ENCODE results near the gene XRCC4. TPM values are rescaled to one million over a fixed set of nuclear protein-coding genes. Genes with fewer than 3 reads are reported as not detected.

XRCC4 gene
- total RNA-seq, 1 donor: 8.0 TPM

DNA sequence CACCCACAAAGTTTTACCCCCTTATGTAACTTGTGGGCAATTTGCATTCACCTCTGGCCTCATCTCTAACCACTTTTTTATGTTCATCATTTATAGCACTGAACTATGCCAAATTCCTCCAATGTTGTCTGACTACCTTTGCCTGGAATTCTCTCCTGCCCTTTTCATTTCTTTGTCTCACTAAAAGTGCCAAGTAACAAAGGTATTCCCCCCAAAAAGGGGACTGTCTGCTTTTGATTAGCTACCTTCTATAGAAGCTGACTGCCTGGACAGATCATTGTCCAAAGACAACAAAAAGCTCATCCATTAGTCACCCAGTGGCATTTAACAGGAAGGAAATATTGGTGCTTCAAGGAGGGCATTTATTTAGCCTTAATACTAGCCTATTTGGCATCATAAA lies 204.3 kb downstream of the XRCC4 start:
- no peak overlapping the region for H2AFZ ChIP-seq (ENCODE audit: low read length)
- no peak overlapping the region for H3K27ac ChIP-seq (ENCODE audit: low read depth, low read length)
- H3K27me3 ChIP-seq (ENCODE audit: insufficient read depth, low read length): no peaks in the 10 kb centered on the region
- no peaks in the 10 kb centered on the region for H3K79me2 ChIP-seq (ENCODE audit: insufficient read depth, low read length)
- H3K4me1 ChIP-seq (ENCODE audit: insufficient read depth, low read length): peaks cover 19% of the 10 kb centered on the region
- no peaks in the 10 kb centered on the region for H4K20me1 ChIP-seq (ENCODE audit: insufficient read depth, low read length)
- no peaks in the 10 kb centered on the region for H3K9me3 ChIP-seq (ENCODE audit: low read depth, low read length)
- H3K4me2 ChIP-seq (ENCODE audit: insufficient read depth, low read length): peak overlapping the region; percentile 39
- DNase-seq (ENCODE audit: insufficient read length, low spot score, missing footprints): peak; percentile 42
- no peak overlapping the region for H3K4me3 ChIP-seq (ENCODE audit: insufficient read depth, low read length)
- TF ChIP-seq, protein P1, sequence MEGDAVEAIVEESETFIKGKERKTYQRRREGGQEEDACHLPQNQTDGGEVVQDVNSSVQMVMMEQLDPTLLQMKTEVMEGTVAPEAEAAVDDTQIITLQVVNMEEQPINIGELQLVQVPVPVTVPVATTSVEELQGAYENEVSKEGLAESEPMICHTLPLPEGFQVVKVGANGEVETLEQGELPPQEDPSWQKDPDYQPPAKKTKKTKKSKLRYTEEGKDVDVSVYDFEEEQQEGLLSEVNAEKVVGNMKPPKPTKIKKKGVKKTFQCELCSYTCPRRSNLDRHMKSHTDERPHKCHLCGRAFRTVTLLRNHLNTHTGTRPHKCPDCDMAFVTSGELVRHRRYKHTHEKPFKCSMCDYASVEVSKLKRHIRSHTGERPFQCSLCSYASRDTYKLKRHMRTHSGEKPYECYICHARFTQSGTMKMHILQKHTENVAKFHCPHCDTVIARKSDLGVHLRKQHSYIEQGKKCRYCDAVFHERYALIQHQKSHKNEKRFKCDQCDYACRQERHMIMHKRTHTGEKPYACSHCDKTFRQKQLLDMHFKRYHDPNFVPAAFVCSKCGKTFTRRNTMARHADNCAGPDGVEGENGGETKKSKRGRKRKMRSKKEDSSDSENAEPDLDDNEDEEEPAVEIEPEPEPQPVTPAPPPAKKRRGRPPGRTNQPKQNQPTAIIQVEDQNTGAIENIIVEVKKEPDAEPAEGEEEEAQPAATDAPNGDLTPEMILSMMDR (IDR thresholded peaks at IDR 0.05; ENCODE audit: extremely low read depth, low read depth, low read length): no peak
- H3K36me3 ChIP-seq (ENCODE audit: insufficient read depth, low read length): no peaks in the 10 kb centered on the region

DNA sequence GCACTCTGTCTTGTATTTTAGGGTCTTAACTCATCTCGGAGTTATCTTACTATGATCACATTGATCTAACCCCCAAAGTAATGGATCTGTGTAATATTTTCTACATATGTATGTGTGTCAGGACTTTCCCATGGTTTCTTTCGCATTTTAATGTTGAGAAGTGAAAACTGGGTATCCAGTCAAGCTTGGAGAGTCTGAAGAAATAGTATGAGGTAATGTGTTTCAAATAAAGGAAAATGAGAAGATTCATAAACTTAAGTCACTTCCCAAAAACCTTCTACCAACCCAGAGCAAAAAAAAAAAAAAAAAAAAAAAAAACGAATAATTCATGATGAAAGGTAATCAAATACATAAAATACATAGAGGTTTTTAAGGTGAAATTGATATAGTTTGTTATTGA lies 206.4 kb downstream of the XRCC4 start:
- no peak overlapping the region for H3K27ac ChIP-seq (ENCODE audit: low read depth, low read length)
- H3K4me2 ChIP-seq (ENCODE audit: insufficient read depth, low read length): no peak overlapping the region
- H3K27me3 ChIP-seq (ENCODE audit: insufficient read depth, low read length): no peaks in the 10 kb centered on the region
- H3K4me3 ChIP-seq (ENCODE audit: insufficient read depth, low read length): no peak overlapping the region
- no peaks in the 10 kb centered on the region for H3K9me3 ChIP-seq (ENCODE audit: low read depth, low read length)
- no peaks in the 10 kb centered on the region for H3K79me2 ChIP-seq (ENCODE audit: insufficient read depth, low read length)
- no peaks in the 10 kb centered on the region for H3K36me3 ChIP-seq (ENCODE audit: insufficient read depth, low read length)
- peaks cover 19% of the 10 kb centered on the region for H3K4me1 ChIP-seq (ENCODE audit: insufficient read depth, low read length)
- TF ChIP-seq, protein P1 (IDR thresholded peaks at IDR 0.05; ENCODE audit: extremely low read depth, low read depth, low read length): no peak
- DNase-seq (ENCODE audit: insufficient read length, low spot score, missing footprints): no peak
- H2AFZ ChIP-seq (ENCODE audit: low read length): no peak overlapping the region
- no peaks in the 10 kb centered on the region for H4K20me1 ChIP-seq (ENCODE audit: insufficient read depth, low read length)

DNA sequence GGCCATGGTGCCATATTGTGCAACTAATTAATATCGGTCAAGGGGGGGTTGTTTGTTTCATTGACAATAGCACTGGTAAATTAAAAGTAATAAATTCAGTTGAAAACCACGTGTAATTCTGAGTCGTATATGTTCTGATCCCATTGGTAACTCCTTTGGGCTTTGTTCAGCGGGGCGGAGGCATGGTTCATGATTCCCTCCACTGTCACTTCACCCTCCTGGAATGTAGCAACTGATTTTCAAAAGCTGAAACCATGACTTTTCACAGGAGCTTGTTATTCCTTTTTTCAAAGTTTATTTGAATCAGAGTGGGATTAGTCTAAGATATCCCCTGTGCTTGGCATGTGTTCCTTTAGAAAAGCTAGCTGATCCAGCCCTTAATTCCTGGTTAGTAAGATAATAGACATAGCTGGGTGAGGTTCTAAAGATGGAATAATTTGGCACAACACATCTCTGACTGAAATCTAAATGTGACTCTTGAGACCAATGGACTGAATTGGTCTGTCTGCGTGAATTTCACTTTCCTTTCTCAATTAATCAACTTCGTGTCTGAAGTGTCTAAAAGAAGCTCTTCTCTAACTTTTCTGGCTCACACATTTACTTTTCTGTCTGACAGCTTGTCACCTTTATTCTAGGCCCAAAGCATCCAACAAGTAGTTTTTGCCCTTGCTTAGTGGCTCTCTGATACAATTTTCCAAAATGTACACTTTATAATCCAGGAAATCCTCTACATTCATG lies 208.5 kb downstream of the XRCC4 start:
- no peaks in the 10 kb centered on the region for H3K79me2 ChIP-seq (ENCODE audit: insufficient read depth, low read length)
- H3K27ac ChIP-seq (ENCODE audit: low read depth, low read length): no peak overlapping the region
- no peaks in the 10 kb centered on the region for H3K27me3 ChIP-seq (ENCODE audit: insufficient read depth, low read length)
- H4K20me1 ChIP-seq (ENCODE audit: insufficient read depth, low read length): no peaks in the 10 kb centered on the region
- no peaks in the 10 kb centered on the region for H3K36me3 ChIP-seq (ENCODE audit: insufficient read depth, low read length)
- TF ChIP-seq, protein P1 (IDR thresholded peaks at IDR 0.05; ENCODE audit: extremely low read depth, low read depth, low read length): no peak
- no peak overlapping the region for H3K4me3 ChIP-seq (ENCODE audit: insufficient read depth, low read length)
- DNase-seq (ENCODE audit: insufficient read length, low spot score, missing footprints): peak; percentile 59
- no peak overlapping the region for H2AFZ ChIP-seq (ENCODE audit: low read length)
- peaks cover 13% of the 10 kb centered on the region for H3K4me1 ChIP-seq (ENCODE audit: insufficient read depth, low read length)
- H3K9me3 ChIP-seq (ENCODE audit: low read depth, low read length): no peaks in the 10 kb centered on the region
- H3K4me2 ChIP-seq (ENCODE audit: insufficient read depth, low read length): no peak overlapping the region

GRCh38 chr5:83294246-83294645 lies 216.9 kb downstream of the XRCC4 start:
- DNase-seq (ENCODE audit: insufficient read length, low spot score, missing footprints): no peak
- no peaks in the 10 kb centered on the region for H3K4me1 ChIP-seq (ENCODE audit: insufficient read depth, low read length)
- no peaks in the 10 kb centered on the region for H3K27me3 ChIP-seq (ENCODE audit: insufficient read depth, low read length)
- H3K4me2 ChIP-seq (ENCODE audit: insufficient read depth, low read length): no peak overlapping the region
- H2AFZ ChIP-seq (ENCODE audit: low read length): no peak overlapping the region
- no peaks in the 10 kb centered on the region for H3K9me3 ChIP-seq (ENCODE audit: low read depth, low read length)
- H4K20me1 ChIP-seq (ENCODE audit: insufficient read depth, low read length): no peaks in the 10 kb centered on the region
- H3K27ac ChIP-seq (ENCODE audit: low read depth, low read length): no peak overlapping the region
- TF ChIP-seq, protein P1 (IDR thresholded peaks at IDR 0.05; ENCODE audit: extremely low read depth, low read depth, low read length): no peak
- H3K36me3 ChIP-seq (ENCODE audit: insufficient read depth, low read length): no peaks in the 10 kb centered on the region
- H3K4me3 ChIP-seq (ENCODE audit: insufficient read depth, low read length): no peak overlapping the region
- no peaks in the 10 kb centered on the region for H3K79me2 ChIP-seq (ENCODE audit: insufficient read depth, low read length)
